ENCODE measurements around the gene NPHP4. TPM values are rescaled to one million over a fixed set of nuclear protein-coding genes. Genes with fewer than 3 reads are reported as not detected.
"Not testable (repeated sequence)": the region's sequence is repeated elsewhere in the genome, so short reads cannot be mapped to it uniquely, and the experiment has no call there.

The NPHP4 gene
- total RNA-seq, 1 experiment from 2014 or later, result 3.9 TPM

DNA sequence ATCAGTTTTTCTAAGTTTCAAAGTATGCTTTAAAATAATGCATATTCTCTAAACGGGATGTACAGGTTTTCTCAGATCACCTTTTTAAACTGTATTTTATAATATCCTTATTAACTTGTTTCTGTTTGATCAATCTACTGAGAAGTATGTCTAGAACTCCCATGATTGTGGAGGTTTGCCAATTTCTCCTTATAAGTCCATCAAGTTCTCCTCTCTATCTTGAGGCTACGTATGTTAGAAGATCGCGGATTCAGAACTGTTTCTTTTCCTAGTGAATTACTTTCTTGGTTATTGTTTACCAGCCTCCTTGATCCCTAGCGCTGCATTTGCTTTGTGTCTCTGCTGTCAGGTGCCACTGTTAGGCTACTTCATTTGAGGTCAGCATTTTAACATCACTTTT is 89.2 kb downstream of the NPHP4 start:
- Histone ChIP-seq H3K4me1 (ENCODE audit: low read length) (peaks cover 2% of the 10 kb centered on the region; the same call in 1 of the 2 replicates), H2AFZ (ENCODE audit: low read length) (no peak overlapping the region), H3K27ac (ENCODE audit: low read length) (no peak overlapping the region), H3K36me3 (ENCODE audit: insufficient read depth, low read length) (no peaks in the 10 kb centered on the region), H3K27me3 (ENCODE audit: low read length) (no peaks in the 10 kb centered on the region), H3K79me2 (ENCODE audit: low read length) (no peaks in the 10 kb centered on the region), H3K4me2 (ENCODE audit: low read depth, low read length, poor library complexity, severe bottlenecking) (no peak overlapping the region), H3K9me3 (ENCODE audit: low read length) (no peaks in the 10 kb centered on the region), H3K4me3 (ENCODE audit: low read length) (no peak overlapping the region), H3K9ac (ENCODE audit: low read length) (no peak overlapping the region), H4K20me1 (ENCODE audit: insufficient read depth, low read depth, low read length) (no peaks in the 10 kb centered on the region), H3K9me2 (replicated peaks; ENCODE audit: insufficient read depth, low read length) (no peaks in the 10 kb centered on the region)
- DNase-seq, result no peak

GRCh38 chr1:5901841-5902240 is 90.4 kb downstream of the NPHP4 start:
- Histone ChIP-seq H3K36me3 (ENCODE audit: insufficient read depth, low read length) (no peaks in the 10 kb centered on the region), H3K27me3 (ENCODE audit: low read length) (no peaks in the 10 kb centered on the region), H3K27ac (ENCODE audit: low read length) (no peak overlapping the region), H3K4me1 (ENCODE audit: low read length) (peaks cover 2% of the 10 kb centered on the region; the same call in 1 of the 2 replicates), H3K4me2 (ENCODE audit: low read depth, low read length, poor library complexity, severe bottlenecking) (no peak overlapping the region), H3K4me3 (ENCODE audit: low read length) (no peak overlapping the region), H4K20me1 (ENCODE audit: insufficient read depth, low read depth, low read length) (no peaks in the 10 kb centered on the region), H2AFZ (ENCODE audit: low read length) (no peak overlapping the region), H3K79me2 (ENCODE audit: low read length) (no peaks in the 10 kb centered on the region), H3K9ac (ENCODE audit: low read length) (no peak overlapping the region), H3K9me2 (replicated peaks; ENCODE audit: insufficient read depth, low read length) (no peaks in the 10 kb centered on the region), H3K9me3 (ENCODE audit: low read length) (no peaks in the 10 kb centered on the region)
- no peak for DNase-seq

DNA sequence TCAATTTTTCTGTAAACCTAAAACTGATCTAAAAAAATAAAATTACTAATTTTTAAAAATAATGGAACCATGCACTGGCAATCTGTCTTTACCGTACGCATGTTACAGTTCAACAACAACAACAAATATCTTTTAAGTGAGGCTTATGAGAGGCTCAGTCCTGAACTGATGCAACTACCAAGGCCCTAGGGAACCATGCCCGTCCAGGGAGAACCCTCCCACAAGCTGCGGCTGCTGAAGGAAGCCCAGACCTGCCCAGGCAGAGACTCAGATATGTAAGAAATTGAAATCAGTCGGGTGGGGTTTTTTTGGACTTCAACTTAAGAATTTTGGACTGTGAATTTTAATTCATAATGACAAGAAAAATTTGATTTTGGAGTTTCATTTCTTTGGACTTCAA is 91.1 kb downstream of the NPHP4 start:
- Histone ChIP-seq H3K27ac (ENCODE audit: low read length) (no peak overlapping the region), H3K9me2 (replicated peaks; ENCODE audit: insufficient read depth, low read length) (no peaks in the 10 kb centered on the region), H3K4me3 (ENCODE audit: low read length) (no peak overlapping the region), H3K36me3 (ENCODE audit: insufficient read depth, low read length) (no peaks in the 10 kb centered on the region), H2AFZ (ENCODE audit: low read length) (no peak overlapping the region), H4K20me1 (ENCODE audit: insufficient read depth, low read depth, low read length) (no peaks in the 10 kb centered on the region), H3K79me2 (ENCODE audit: low read length) (no peaks in the 10 kb centered on the region), H3K9ac (ENCODE audit: low read length) (no peak overlapping the region), H3K4me2 (ENCODE audit: low read depth, low read length, poor library complexity, severe bottlenecking) (no peak overlapping the region), H3K27me3 (ENCODE audit: low read length) (no peaks in the 10 kb centered on the region), H3K9me3 (ENCODE audit: low read length) (no peaks in the 10 kb centered on the region), H3K4me1 (ENCODE audit: low read length) (peaks cover 2% of the 10 kb centered on the region; the same call in 1 of the 2 replicates)
- no peak for DNase-seq

- no peaks in the 10 kb centered on the region for H3K36me3 ChIP-seq (ENCODE audit: insufficient read depth, low read length)
- no peak overlapping the region for H3K4me3 ChIP-seq (ENCODE audit: low read length)
- no peak overlapping the region for H2AFZ ChIP-seq (ENCODE audit: low read length)
- H3K27ac ChIP-seq (ENCODE audit: low read length), result no peak overlapping the region
- no peak overlapping the region for H3K4me2 ChIP-seq (ENCODE audit: low read depth, low read length, poor library complexity, severe bottlenecking)
- no peak overlapping the region for H3K9ac ChIP-seq (ENCODE audit: low read length)
- no peaks in the 10 kb centered on the region for H3K9me3 ChIP-seq (ENCODE audit: low read length)
- H3K4me1 ChIP-seq (ENCODE audit: low read length), result peaks cover 2% of the 10 kb centered on the region; the same call in 1 of the 2 replicates
- H3K9me2 ChIP-seq (replicated peaks; ENCODE audit: insufficient read depth, low read length), result no peaks in the 10 kb centered on the region
- H3K27me3 ChIP-seq (ENCODE audit: low read length), result no peaks in the 10 kb centered on the region
- H3K79me2 ChIP-seq (ENCODE audit: low read length), result no peaks in the 10 kb centered on the region
- DNase-seq, result no peak
- H4K20me1 ChIP-seq (ENCODE audit: insufficient read depth, low read depth, low read length), result no peaks in the 10 kb centered on the region
These were observed 94.0 kb downstream of the NPHP4 start for GRCh38 chr1:5898266-5898665.

GRCh38 chr1:5896706-5897660 is 95.2 kb downstream of the NPHP4 start:
- no peak overlapping the region for H2AFZ ChIP-seq (ENCODE audit: low read length)
- no peaks in the 10 kb centered on the region for H3K36me3 ChIP-seq (ENCODE audit: insufficient read depth, low read length)
- H3K79me2 ChIP-seq (ENCODE audit: low read length), result no peaks in the 10 kb centered on the region
- no peak overlapping the region for H3K4me2 ChIP-seq (ENCODE audit: low read depth, low read length, poor library complexity, severe bottlenecking)
- DNase-seq, result no peak
- H4K20me1 ChIP-seq (ENCODE audit: insufficient read depth, low read depth, low read length), result no peaks in the 10 kb centered on the region
- H3K9ac ChIP-seq (ENCODE audit: low read length), result no peak overlapping the region
- H3K4me3 ChIP-seq (ENCODE audit: low read length), result no peak overlapping the region
- H3K27me3 ChIP-seq (ENCODE audit: low read length), result no peaks in the 10 kb centered on the region
- H3K4me1 ChIP-seq (ENCODE audit: low read length), result peaks cover 2% of the 10 kb centered on the region; the same call in 1 of the 2 replicates
- H3K27ac ChIP-seq (ENCODE audit: low read length), result no peak overlapping the region
- H3K9me2 ChIP-seq (replicated peaks; ENCODE audit: insufficient read depth, low read length), result no peaks in the 10 kb centered on the region
- H3K9me3 ChIP-seq (ENCODE audit: low read length), result no peaks in the 10 kb centered on the region

GRCh38 chr1:5895446-5896406 is 96.5 kb downstream of the NPHP4 start:
- no peak overlapping the region for H3K4me2 ChIP-seq (ENCODE audit: low read depth, low read length, poor library complexity, severe bottlenecking)
- no peaks in the 10 kb centered on the region for H3K36me3 ChIP-seq (ENCODE audit: insufficient read depth, low read length)
- H3K79me2 ChIP-seq (ENCODE audit: low read length), result no peaks in the 10 kb centered on the region
- H3K4me1 ChIP-seq (ENCODE audit: low read length), result no peaks in the 10 kb centered on the region
- no peak overlapping the region for H3K27ac ChIP-seq (ENCODE audit: low read length)
- H4K20me1 ChIP-seq (ENCODE audit: insufficient read depth, low read depth, low read length), result no peaks in the 10 kb centered on the region
- no peaks in the 10 kb centered on the region for H3K27me3 ChIP-seq (ENCODE audit: low read length)
- H3K9me2 ChIP-seq (replicated peaks; ENCODE audit: insufficient read depth, low read length), result no peaks in the 10 kb centered on the region
- DNase-seq, result no peak
- no peak overlapping the region for H3K4me3 ChIP-seq (ENCODE audit: low read length)
- H3K9ac ChIP-seq (ENCODE audit: low read length), result no peak overlapping the region
- H2AFZ ChIP-seq (ENCODE audit: low read length), result no peak overlapping the region
- no peaks in the 10 kb centered on the region for H3K9me3 ChIP-seq (ENCODE audit: low read length)

GRCh38 chr1:5893699-5894278 is 98.4 kb downstream of the NPHP4 start:
- H3K27ac ChIP-seq (ENCODE audit: low read length); H2AFZ ChIP-seq (ENCODE audit: low read length); H3K9me3 ChIP-seq (ENCODE audit: low read length); H3K79me2 ChIP-seq (ENCODE audit: low read length); DNase-seq; H3K36me3 ChIP-seq (ENCODE audit: insufficient read depth, low read length); H4K20me1 ChIP-seq (ENCODE audit: insufficient read depth, low read depth, low read length); H3K9ac ChIP-seq (ENCODE audit: low read length); H3K4me1 ChIP-seq (ENCODE audit: low read length); H3K9me2 ChIP-seq (replicated peaks; ENCODE audit: insufficient read depth, low read length); H3K27me3 ChIP-seq (ENCODE audit: low read length); H3K4me3 ChIP-seq (ENCODE audit: low read length); H3K4me2 ChIP-seq (ENCODE audit: low read depth, low read length, poor library complexity, severe bottlenecking): not testable (repeated sequence)

DNA sequence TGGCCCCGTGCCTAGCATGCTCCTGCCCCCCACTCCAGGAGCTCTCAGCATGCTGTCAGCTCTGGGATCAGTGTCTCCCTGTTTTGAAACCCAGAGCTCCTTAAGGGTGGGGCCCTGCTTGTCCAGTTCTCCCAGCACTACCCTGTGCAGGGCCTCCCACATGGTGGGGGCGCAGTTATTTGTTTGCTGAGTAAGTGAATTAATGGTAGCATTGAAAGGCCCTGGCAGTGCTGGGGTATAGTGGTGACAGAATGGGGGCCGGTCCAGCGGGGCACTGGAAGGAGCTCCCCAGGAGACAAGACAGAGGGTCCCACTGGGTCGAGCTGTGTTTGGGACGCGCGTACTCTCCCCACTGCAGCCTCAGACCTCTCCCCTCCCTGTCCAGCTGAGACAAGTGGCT is 99.9 kb downstream of the NPHP4 start:
- no peaks in the 10 kb centered on the region for H3K27me3 ChIP-seq (ENCODE audit: low read length)
- no peak overlapping the region for H3K4me3 ChIP-seq (ENCODE audit: low read length)
- no peak overlapping the region for H3K4me2 ChIP-seq (ENCODE audit: low read depth, low read length, poor library complexity, severe bottlenecking)
- no peaks in the 10 kb centered on the region for H4K20me1 ChIP-seq (ENCODE audit: insufficient read depth, low read depth, low read length)
- H3K9ac ChIP-seq (ENCODE audit: low read length), result no peak overlapping the region
- no peaks in the 10 kb centered on the region for H3K4me1 ChIP-seq (ENCODE audit: low read length)
- H3K36me3 ChIP-seq (ENCODE audit: insufficient read depth, low read length), result no peaks in the 10 kb centered on the region
- H2AFZ ChIP-seq (ENCODE audit: low read length), result no peak overlapping the region
- H3K9me2 ChIP-seq (replicated peaks; ENCODE audit: insufficient read depth, low read length), result no peaks in the 10 kb centered on the region
- H3K9me3 ChIP-seq (ENCODE audit: low read length), result no peaks in the 10 kb centered on the region
- DNase-seq, result no peak
- H3K27ac ChIP-seq (ENCODE audit: low read length), result no peak overlapping the region
- no peaks in the 10 kb centered on the region for H3K79me2 ChIP-seq (ENCODE audit: low read length)

Measured in Karpas-422 (cell line).